DMS 273 (cell line): ENCODE results near the gene PWWP2B.

Experiments
- DNase-seq: peaks from one replicate; lab custom pipeline; 2025; ENCODE audit not compliant: unreplicated experiment; lab: John Stamatoyannopoulos, UW

PWWP2B gene

DNA sequence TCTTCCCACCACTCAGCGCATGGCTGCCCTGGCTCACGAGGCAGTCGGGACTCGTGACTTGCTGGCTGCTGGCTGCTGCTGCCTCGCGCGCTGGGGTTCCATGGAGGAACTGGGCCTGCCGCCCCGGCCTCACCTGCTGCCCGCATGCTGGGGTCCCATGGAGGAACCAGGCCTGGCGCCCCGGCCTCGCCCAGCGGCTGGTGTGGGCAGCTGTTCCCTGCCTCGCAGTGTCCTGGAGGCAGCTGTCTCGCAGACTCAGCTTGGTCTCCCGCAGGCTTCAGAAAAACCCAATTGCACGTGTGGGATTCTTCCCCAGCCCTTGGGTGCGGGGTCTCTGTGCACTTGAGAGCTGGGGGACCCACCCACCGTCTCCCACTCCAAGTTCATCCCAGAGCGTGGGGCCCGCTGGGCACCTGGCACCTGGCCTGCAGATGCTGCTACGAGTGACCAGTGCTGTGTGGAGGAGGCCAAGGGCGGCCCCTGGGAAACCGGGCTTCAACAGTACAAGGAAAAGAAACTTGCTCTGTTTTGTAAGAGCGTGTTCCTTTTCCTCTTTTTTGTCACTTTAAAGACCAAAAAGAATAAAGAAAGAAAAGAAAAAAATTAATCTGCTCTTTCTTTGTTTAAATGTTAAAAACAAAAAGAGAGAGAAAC, 20.4 kb downstream of the PWWP2B start:
- DNase-seq = no peak

- DNase-seq = no peak
Measured at GRCh38 chr10:132417957-132418441, 21.0 kb downstream of the PWWP2B start.

DNA sequence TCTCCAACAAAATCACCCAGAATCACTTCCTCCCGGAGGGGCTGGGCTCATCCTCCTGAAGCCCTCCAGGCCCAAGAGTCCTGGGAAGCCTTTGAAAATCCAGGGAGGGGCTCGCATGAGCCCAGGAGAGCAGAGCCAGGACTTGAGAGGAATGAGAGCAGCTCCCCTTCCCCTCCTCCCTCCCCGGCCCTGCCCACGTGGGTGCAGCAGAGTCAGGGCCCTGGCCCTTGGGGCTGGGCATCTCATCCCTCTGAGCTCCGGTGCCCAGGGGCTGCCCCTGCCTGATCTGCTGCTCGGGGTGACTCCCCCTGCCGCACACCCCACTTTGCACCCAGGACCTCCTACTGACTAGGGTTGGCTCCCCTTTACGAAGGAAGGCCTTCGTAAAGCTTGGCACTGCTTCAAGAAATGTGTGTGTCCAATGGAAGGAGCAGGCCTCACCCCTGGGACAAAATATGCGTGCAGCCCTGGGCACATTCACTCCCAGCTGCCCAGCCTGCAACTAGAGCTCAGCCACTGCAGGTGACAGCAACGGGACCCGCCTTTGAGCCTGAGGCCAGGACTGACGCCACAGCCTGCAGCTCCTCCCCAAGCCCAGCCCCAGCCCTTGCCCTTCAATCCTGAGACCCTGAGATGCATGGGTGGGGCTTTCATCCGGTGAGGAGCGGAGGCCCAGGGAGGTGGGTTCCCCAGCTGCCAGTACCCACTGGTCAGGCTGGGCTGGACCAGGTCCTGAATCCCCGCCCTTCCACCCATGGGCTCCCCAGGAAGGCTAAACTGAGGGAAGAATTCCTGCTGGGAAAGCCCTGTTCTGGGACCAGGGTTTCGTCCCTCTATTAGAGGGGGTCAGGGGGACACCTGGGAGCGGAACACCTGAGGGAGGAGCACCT, 21.8 kb downstream of the PWWP2B start:
- peak; percentile 37 for DNase-seq

DNA sequence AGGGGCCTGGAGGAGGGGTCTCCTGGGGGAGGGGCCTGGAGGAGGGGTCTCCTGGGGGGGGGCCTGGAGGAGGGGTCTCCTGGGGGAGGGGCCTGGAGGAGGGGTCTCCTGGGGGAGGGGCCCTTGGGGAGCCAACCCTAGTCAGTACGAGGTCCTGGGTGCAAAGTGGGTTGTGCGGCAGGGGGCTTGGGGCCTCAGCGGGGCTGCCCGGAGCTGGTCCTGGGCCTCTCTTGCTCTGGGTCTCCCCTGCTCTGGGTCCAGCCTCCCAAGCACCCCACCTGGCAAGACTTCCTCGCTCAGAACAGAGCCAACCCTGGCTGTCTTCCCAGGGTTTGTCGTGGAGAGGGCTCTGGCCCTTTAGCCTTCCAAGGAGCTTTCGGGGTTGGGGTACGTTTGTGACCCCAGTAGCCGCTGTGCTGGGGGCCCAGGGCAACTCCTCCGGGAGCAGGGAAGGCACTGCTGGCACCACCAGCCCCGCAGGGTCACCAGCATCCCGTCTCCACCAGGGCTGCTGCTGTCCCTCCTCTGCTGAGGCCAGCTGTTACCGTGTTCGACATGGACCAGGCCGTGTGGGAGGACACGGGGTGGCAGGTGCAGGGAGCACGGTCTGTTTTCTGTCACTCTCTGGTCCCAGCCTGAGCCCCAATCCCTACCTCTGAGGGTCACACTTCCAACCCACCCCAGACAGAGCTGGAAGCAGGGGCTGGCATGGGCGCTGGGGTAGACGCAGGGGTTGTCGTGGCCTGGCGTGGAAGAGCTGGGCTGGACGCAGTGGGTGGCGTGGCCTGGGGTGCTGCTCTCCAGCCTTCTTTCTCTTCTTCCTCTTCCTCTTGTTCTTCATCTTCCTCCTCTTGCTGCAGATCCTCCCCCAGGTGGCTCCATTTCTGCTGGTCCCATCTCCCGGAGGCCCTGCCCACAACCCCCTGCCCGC, 22.8 kb downstream of the PWWP2B start:
- DNase-seq = peak; percentile 44

DNA sequence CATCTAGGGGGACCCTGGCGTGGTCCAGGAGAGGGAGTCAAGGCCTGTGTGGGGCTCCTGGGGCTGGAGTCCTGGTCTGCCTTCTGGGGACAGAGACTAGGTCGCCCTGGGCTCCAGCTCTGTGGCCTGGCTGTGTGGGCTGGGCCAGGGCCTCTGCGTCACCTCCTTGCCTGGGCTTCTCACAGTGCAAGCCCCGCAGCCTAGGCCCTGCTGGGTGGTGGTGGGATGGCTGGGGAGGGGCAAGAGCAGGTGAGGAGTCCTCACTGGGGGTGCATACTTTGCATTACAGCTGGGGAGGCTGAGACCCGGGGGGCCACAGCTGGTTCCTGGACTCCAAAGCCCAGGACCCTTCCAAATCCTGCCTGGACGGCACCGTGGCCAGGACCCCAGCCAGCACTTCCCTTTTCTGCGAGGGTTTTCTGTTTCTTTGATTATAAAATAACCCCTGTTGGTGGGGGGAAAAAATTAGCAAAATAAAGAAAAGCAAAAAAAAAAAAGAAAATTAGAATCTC, 23.5 kb downstream of the PWWP2B start:
- no peak for DNase-seq

- peak; percentile 71 for DNase-seq
Measured at GRCh38 chr10:132420981-132421846, 24.2 kb downstream of the PWWP2B start.

- DNase-seq = peak; percentile 72
Measured at GRCh38 chr10:132421847-132422751, 25.1 kb downstream of the PWWP2B start.

- peak; percentile 89 for DNase-seq
Measured at GRCh38 chr10:132422903-132423825, 26.2 kb downstream of the PWWP2B start.

DNA sequence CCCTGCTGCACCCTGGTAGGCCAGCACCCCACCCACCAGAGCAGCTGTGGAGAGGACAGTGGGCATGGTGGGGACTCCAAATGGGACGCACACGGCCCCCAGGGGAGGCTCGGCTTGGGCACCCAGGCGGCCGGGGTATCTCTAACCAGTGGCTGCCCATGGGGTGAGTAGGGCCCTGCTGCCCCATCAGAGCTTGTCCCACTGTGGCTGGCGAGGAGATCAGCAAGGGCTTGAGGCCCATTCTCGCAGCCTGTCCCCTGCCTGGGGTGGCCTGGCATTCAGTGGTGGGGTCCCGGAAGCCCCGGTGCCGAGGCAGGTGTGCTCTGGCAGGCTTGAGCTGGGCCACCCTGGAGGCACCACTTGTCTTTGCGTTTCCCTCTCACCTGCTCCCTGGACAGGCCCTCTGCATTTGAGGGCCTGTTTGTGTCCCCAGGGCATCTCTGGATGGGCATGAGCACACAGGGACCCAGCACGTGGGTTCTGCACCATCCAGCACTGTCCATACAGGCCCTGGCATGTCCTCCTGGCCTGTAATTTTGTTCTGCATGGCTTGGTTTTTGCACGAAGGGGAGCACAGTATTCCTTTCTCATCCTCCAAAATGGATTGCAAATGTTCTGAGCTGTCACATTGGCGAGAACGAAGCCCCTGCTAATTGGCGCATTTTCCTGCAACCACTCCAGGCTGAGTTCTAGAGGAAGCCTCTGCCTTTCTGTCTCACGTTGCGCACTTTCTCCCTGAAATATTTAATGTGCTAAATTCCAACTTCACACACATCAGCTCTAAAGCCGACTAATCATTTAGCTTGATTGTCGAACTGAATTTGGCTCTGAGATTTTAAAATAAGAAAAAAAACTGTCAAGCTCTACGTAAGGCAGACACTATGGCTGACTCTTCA, 27.2 kb downstream of the PWWP2B start:
- peak; percentile 23 for DNase-seq

- DNase-seq = no peak
Measured at GRCh38 chr10:132425029-132425756, 28.2 kb downstream of the PWWP2B start.

- no peak for DNase-seq
Measured at GRCh38 chr10:132425757-132426155, 28.8 kb downstream of the PWWP2B start.

- no peak for DNase-seq
Measured at GRCh38 chr10:132427006-132427771, 30.2 kb downstream of the PWWP2B start.

GRCh38 chr10:132427939-132428367, 31.0 kb downstream of the PWWP2B start:
- no peak for DNase-seq

DNA sequence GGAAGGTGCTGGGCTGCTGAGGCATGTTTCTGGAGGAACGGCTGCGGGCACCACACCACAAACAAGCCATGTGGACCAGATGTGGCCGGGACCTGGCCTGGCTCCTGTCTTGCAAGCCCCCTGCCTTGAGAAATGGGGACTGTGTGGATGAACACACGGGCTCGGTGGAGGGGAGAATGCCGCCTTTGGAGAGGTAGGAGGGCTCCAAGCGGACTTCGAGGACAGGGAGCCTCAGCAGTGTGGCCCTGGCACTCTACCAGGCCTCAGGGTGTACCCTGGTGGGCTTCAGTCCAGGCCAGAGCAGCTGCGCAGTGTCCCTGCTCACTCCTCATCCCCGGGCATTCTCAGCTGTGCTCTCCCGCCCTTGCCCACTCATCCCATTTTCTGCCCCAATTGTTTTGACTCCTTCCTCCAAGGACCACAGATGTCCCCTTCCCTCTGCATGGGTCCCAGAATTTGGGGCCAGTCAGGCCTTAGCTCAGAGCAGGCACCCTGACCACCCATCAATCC, 31.5 kb downstream of the PWWP2B start:
- DNase-seq = no peak
